Measurements from ENCODE around the gene ACKR4.
"Not testable (repeated sequence)": the region's sequence is repeated elsewhere in the genome, so short reads cannot be mapped to it uniquely, and the experiment has no call there.

Gene ACKR4

DNA sequence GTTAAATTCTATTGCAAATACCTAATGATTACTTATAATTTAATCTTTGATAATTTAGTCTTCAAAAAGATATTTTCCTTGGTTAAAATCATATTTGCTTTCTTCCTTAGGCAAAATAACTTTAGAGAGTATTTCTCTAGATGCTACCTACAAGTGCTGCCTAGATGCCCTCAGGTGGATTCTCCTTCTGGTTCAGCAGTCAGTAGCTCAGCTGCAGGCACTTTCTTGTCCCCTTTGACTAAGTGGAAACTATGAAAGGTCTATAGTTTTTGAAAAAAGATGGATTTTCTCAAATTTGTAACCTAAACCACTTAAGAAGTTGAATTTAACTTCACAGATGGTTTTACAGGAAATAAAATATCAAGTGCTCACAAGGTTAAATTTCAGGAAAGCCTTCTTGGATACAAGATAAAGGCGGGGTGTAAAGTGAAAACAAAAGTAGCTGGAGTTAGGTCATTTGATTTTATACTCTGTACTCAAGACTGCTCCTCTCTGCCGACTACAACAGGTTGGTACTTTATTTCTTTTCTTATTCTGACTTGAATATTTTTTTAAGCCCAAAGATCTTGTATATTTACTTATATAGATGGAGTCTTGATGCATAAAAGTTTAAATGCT is at the start of gene ACKR4:
ACKR4 (plus strand) TSS at position 455 of the 618 bp plus-strand sequence. CDS start 3,128 bp downstream, outside the sequence.
- no peak for DNase-seq (ENCODE audit: low read depth, low spot score)

DNA sequence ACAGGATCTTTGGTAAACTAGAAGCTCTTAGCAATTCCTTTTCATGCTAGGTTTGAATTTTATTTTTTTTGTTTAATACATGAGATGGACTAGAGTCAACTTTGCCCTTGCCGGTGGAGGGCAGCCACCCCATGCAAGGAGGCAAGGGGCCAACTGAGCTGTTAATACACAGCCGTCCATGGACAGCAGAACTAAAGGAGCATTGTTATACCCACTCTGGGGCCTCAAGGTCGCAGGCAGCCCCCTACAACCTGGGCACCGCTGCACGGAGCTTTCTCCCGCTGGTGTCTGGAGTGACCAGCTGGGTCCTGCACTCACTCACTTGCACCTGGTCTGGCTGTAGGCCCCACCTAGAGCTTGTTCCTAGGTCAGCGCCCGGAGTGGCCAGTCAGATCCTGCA is 47.9 kb upstream of the ACKR4 start:
- DNase-seq (ENCODE audit: low read depth, low spot score), result no peak

DNA sequence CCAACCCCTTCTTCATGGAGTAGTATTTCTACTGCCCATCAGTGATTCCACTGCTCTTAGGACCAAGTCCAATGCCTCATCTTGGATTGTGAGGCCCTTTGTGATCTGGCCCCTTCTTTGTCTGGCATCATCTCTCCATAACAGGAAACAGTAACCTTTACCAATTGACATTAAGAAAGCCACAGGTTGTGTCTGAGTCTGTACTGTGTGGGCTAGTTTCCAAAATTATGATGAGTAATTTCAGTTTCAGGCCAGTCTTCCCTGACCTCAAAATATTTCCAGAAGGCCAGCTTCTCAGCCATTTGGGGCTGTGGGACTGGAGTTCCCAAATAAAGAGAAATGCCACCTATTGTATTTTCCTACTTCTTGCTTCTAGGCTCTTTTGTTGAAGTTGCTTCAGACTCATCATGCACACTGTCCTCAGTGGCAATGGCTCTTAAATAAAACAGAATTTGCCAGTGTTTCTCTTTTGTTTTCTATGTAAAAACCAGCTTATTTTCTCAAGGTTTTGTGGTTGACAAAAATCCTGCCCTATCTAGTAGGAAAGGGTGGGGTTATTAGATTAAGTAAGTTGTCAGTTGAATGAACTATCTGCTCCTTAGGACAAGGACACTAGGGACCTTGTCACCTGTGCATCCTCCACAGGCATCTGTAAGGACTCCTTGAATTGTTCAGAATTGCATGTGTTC is 47.0 kb upstream of the ACKR4 start:
- DNase-seq (ENCODE audit: low read depth, low spot score), result no peak

DNA sequence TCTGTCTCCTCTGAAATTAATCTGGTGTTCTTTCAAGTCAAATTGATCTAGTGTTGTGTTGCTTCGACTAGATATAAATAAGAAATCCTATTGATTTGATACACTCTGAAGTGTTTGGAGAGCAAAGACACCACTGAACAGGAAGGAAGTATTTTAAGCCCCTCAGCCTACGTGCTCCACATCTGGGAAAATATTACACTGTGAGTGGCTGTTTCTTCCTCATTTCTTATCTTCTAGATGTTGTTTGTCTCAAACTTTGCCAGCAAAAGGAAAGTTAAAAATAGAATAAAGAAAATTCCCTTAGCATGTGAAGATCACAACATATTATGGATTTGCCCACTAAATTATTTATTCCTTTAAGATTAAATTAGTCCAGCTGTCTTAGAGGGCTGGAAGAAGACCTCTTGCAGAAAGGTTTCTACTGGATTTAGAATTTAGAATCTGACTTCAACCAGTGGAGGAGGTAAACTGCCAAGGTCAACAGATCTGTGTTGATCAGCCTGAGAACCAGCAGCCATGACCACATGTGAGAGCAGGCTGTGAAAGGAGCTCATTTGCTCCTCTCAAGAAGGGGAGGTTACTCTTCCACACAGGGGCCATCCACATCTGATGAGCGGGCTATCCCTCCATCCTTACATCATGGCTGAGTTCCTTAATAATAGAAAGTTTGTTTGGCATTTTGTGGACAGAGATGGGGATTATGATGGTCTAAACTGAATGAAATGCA is 46.3 kb upstream of the ACKR4 start:
- no peak for DNase-seq (ENCODE audit: low read depth, low spot score)

DNA sequence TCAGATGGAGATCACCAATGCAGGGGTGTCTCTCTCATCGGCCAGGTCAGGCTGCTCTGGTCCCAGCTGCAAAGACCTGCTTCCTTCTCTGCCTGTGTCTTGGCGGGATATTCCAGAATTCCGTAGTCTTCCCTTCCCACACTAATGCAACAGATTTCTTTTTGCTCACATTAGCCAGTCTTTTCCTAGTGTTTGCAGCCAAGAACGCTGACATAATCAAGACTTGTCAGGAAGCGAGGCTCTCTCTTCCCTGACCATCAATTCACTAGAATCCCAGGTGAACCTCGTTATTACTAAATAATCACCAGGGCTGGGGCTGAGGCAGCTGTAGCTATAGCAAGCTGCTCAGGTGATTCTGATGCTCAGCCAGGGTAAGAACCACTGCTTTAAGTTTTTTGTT is 43.2 kb upstream of the ACKR4 start:
- no peak for DNase-seq (ENCODE audit: low read depth, low spot score)

DNA sequence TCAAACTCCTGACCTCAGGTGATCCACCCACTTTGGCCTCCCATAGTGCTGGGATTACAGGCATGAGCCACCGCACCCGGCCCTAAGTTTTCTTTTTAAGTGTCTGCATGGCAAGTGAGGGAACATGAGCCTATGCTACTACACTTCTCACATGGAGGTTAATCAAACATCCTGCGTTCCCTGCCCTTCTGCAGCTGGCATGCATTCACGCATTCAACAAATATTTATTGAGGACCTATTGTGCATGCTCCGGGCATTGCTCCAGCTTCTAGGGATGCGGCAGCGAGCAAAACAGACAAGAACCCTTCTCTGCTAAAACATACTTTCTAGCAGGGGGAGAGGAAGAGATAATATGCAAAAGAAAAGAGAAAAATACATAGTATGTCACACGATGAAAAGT is 42.6 kb upstream of the ACKR4 start:
- peak; percentile 71 for DNase-seq (ENCODE audit: low read depth, low spot score)

DNA sequence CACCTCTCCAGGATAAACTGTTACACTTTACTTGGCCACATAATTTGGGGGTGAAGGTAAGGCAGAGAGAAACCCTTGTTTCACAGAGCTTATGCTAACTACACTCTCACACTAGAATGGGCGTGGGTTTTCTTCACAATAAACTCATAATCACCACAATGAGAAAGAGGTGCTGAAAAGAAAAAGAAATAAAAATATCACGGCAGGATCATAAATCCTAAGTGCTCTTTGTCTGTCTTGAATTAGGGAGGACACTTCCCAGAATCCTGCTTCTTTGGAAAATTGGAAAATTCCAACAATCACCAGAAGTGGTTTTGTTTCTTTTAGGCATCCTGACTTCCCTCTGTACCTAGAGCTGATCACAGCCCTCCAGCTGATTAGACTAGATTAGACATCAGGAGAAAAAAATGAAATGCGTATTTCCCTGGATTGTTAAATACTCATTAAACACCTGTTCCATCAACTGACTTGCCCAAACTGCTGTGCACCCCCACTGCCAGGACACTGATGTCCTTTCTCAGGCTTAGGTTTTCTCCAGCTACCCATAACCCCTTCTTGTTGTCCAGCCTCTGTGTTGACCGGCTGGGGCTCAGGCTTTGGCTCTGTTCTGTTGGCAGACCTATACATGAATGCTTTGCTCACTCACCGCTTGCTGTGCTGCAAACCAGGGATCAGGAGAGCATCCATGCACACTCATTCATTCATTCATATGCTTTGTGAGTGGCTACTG is 41.6 kb upstream of the ACKR4 start:
- no peak for DNase-seq (ENCODE audit: low read depth, low spot score)

DNA sequence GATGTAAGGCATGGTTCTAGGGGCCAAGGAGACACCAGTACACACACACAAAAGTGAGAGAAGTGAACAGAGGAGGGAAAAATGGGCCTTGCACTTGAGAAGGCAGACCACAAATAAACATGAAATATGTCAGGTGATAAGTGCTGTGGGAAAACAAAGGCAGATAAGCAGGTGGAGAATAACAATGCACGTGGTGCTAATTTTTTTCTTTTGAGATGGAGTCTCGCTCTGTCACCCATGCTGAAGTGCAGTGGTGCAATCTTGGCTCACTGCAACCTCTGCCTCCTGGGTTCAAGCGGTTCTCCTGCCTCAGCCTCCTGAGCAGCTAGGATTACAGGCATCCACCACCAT is 41.1 kb upstream of the ACKR4 start:
- DNase-seq (ENCODE audit: low read depth, low spot score), result not testable (repeated sequence)

GRCh38 chr3:132556508-132557159 is 40.4 kb upstream of the ACKR4 start:
- DNase-seq (ENCODE audit: low read depth, low spot score), result no peak

DNA sequence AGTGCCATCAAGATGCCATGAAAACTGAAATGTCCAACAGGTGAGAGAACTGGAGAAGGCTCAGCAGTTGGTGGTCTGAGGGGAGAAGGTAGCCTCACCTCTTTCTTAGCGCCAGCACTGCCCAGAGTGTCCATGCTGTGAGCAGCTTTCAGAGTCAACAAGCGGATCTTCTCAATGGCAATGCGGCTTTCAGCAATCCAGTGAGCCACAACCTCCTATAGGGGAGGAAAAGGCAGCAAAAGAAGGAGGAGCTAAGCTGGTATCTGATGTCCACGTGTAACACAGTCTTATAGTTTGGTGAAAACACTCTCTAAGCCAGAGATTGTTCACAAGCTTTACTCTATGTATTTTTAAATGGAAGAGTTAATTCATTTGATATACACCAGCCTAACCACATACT is 36.1 kb upstream of the ACKR4 start:
- DNase-seq (ENCODE audit: low read depth, low spot score), result no peak

DNA sequence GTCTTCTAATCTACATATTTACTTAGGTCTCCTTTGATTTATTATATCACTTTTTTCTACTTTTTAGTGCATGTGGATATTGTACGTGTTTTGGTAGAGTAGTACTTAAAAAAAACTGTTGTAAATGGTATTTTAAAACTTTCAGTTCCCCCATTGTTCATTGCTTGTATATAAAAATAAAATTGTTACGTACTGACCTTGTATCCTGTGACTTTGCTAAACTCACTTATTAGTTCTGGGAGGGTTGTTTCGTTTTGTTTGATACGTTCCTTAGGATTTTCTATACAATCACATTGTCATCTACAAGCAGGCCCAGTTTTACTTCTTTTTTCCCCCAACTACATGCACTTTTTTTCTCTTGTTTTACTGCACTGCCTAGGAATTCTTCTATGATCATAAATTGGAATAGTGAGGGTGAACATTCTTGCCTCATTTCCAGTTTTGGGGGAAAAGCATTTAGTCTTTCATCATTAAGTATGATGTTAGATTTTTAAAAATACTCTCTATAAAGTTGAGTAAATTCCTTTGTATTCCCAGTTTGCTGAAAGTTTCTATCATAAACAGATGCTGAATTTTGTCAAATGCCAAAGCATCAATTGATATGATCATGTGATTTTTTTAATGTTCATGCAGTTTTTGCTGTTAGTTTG is 33.5 kb upstream of the ACKR4 start:
- DNase-seq (ENCODE audit: low read depth, low spot score), result no peak

- no peak for DNase-seq (ENCODE audit: low read depth, low spot score)
These were observed 33.0 kb upstream of the ACKR4 start for GRCh38 chr3:132564070-132564465.

DNA sequence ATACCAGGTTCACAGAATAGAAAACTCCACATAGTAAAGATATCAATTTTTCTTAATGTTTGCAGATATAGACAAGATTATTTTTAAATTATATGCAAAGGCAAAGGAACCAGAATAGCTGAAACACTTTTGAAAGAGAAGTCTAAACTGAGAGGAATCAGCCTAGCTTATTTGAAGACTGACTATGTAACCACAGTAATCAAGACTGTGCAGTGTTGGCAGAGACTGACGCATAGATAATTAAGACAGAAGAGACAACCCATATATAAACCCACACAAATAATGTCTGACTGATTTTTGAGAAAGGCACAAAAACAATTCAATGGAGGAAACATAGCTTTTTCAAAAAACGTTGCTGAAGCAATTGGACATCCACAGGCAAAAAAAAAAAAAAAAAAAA is 28.6 kb upstream of the ACKR4 start:
- no peak for DNase-seq (ENCODE audit: low read depth, low spot score)

GRCh38 chr3:132569153-132569552 is 27.9 kb upstream of the ACKR4 start:
- DNase-seq (ENCODE audit: low read depth, low spot score), result no peak

- no peak for DNase-seq (ENCODE audit: low read depth, low spot score)
These were observed 27.5 kb upstream of the ACKR4 start for GRCh38 chr3:132569580-132569979.

- DNase-seq (ENCODE audit: low read depth, low spot score), result no peak
These were observed 27.1 kb upstream of the ACKR4 start for GRCh38 chr3:132570016-132570415.

DNA sequence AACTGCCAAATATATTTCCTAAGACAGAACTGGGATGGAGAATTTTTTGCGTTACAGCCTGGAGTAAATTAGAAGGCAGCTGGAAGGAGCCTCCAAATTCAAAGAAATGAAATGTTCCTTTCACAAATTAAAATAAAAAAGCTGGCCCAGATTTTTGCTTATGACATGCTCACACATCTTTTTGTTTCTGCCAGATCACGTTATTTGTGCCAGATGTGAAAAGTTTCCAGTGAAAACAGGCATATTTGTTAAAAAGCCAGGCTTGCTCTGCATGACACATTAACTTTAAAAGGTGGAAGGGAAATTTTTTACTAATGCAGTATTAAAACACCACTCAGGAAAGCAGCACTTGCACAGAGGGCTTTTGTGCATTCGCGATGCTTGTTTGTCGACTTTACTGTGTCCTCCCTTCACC is 23.3 kb upstream of the ACKR4 start:
- DNase-seq (ENCODE audit: low read depth, low spot score), result no peak

DNA sequence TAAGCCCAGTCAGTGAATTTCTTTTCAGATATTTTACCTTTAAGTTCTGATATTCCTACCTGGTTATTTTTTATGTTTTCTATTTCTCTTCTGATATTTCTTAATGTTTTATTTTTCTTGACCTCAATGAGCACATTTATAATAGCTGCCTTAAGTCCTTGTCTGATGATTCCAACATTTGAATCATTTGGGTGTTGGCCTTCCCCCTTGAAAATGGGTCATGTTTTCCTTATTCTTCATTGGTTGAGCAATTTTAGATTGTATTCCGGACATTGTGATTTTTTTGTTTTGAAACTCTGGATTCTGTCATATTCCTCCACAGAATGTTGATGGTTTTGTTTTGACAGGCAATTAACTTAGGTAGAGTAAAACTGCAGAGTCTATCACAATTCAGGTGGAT is 9.7 kb upstream of the ACKR4 start:
- no peak for DNase-seq (ENCODE audit: low read depth, low spot score)

DNA sequence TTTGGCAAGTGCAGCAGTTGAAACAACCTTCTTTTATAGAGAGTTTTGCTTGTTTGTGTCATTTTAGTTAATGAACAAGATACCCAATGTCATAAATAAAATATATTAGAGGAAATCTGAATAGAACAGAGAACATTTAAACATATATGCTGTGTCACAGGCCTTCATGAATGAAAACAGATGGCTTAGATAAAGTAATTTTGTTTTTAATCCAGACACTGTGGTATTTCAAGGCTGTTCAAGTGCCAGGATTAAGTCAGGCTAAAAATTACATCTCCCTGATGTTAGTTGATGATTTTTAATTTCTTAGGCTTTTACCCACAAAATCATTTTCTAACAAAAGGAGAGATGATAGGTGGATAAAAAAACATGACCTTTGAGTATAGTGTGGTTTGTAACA is 4.9 kb upstream of the ACKR4 start:
- no peak for DNase-seq (ENCODE audit: low read depth, low spot score)

GRCh38 chr3:132593241-132593946 is 3.7 kb upstream of the ACKR4 start:
- no peak for DNase-seq (ENCODE audit: low read depth, low spot score)

- peak; percentile 16 for DNase-seq (ENCODE audit: low read depth, low spot score)
These were observed 3.1 kb upstream of the ACKR4 start for GRCh38 chr3:132593947-132594323.
